NCI-H128 (cell line): Measurements from ENCODE around the gene CCDC9B.

Experiments
- DNase-seq: peaks from one replicate; lab custom pipeline; 2025; ENCODE audit not compliant: unreplicated experiment; lab: John Stamatoyannopoulos, UW

The CCDC9B gene

GRCh38 chr15:40293905-40294895 lies 46.5 kb downstream of the CCDC9B start:
- DNase-seq: no peak

GRCh38 chr15:40293006-40293405 lies 47.7 kb downstream of the CCDC9B start:
- DNase-seq: no peak

GRCh38 chr15:40292246-40292645 lies 48.5 kb downstream of the CCDC9B start:
- DNase-seq: no peak

- DNase-seq: no peak
Measured at GRCh38 chr15:40290918-40291574, 49.7 kb downstream of the CCDC9B start.

- no peak for DNase-seq
Measured at GRCh38 chr15:40290545-40290917, 50.2 kb downstream of the CCDC9B start.

- no peak for DNase-seq
Measured at GRCh38 chr15:40289140-40289775, 51.5 kb downstream of the CCDC9B start.

GRCh38 chr15:40287968-40288367 lies 52.8 kb downstream of the CCDC9B start:
- no peak for DNase-seq

GRCh38 chr15:40287505-40287904 lies 53.2 kb downstream of the CCDC9B start:
- no peak for DNase-seq

- no peak for DNase-seq
Measured at GRCh38 chr15:40286794-40287193, 53.9 kb downstream of the CCDC9B start.

- no peak for DNase-seq
Measured at GRCh38 chr15:40286061-40286532, 54.6 kb downstream of the CCDC9B start.

GRCh38 chr15:40285554-40286011 lies 55.2 kb downstream of the CCDC9B start:
- no peak for DNase-seq

- DNase-seq: no peak
Measured at GRCh38 chr15:40285151-40285550, 55.6 kb downstream of the CCDC9B start.

- DNase-seq: no peak
Measured at GRCh38 chr15:40283615-40284300, 57.0 kb downstream of the CCDC9B start.

GRCh38 chr15:40282869-40283614 lies 57.7 kb downstream of the CCDC9B start, which contains the start of gene ANKRD63:
ANKRD63 (minus strand) TSS chr15:40283064; CDS start chr15:40282586, 478 bp downstream.
- DNase-seq: no peak

- DNase-seq: no peak
Measured at GRCh38 chr15:40282147-40282868, 58.4 kb downstream of the CCDC9B start.

GRCh38 chr15:40281801-40282146 lies 59.0 kb downstream of the CCDC9B start:
- no peak for DNase-seq
